ENCODE measurements around the gene LEFTY1. TPM values are rescaled to one million over a fixed set of nuclear protein-coding genes. Genes with fewer than 3 reads are reported as not detected.
"Not testable (repeated sequence)": the region's sequence is repeated elsewhere in the genome, so short reads cannot be mapped to it uniquely, and the experiment has no call there.

Gene LEFTY1
- total and polyA plus RNA-seq, 2 donors (not counting 3 experiments of a cell fraction or from before 2014, with no cell fraction given) = not detected

DNA sequence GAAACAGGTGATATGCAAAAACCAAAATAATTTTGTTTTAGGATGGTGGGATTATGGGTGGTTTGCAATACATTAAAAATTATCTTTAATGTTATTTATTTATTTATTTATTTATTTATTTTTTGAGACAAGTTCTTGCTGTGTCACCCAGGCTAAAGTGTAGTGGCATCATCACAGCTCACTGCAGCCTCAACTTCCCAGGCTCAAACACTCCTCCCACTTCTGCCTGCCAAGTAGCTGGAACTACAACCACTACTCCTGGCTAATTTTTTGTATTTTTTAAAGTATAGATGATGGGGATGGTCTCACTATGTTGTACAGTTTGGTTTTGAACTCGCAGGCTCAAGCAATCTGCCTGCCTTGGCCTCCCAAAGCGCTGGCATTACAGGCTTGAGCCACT is 41.6 kb upstream of the LEFTY1 start:
- Histone ChIP-seq H4K20me1 (replicated peaks; ENCODE audit: control insufficient read depth, extremely low read depth, insufficient read depth, low read length) (no peaks in the 10 kb centered on the region), H3K9me1 (replicated peaks; ENCODE audit: control insufficient read depth, extremely low read depth, insufficient read depth, low read length) (no peaks in the 10 kb centered on the region), H3K4me2 (ENCODE audit: insufficient read depth, low read length) (no peak overlapping the region), H3K36me3 (ENCODE audit: control insufficient read depth in 2 of 2, extremely low read depth in 1 of 2, insufficient read depth in 2 of 2, low read length in 2 of 2) (no peaks in the 10 kb centered on the region), H3K9me3 (replicated peaks; ENCODE audit: control insufficient read depth, insufficient read depth, low read length) (no peaks in the 10 kb centered on the region), H3K9ac (replicated peaks; ENCODE audit: extremely low read depth, insufficient read depth, low read length) (no peak overlapping the region), H3K4me3 (replicated peaks in 1 of 3; ENCODE audit: insufficient read depth in 1 of 3, low read depth in 1 of 3, low read length in 3 of 3) (no peak overlapping the region), H3K79me2 (ENCODE audit: control insufficient read depth, insufficient read depth, low read length) (no peaks in the 10 kb centered on the region), H3K27ac (ENCODE audit: insufficient read depth, low read depth, low read length) (no peak overlapping the region), H2AFZ (ENCODE audit: low read depth, low read length) (no peak overlapping the region), H3K4me1 (ENCODE audit: control insufficient read depth, extremely low read depth, insufficient read depth, low read length) (no peaks in the 10 kb centered on the region), H3K27me3 (ENCODE audit: control insufficient read depth in 2 of 2, insufficient read depth in 2 of 2, low read length in 2 of 2) (no peaks in the 10 kb centered on the region)
- DNase-seq (ENCODE audit: low read depth, low spot score) (no peak), FAIRE-seq (no peak)
- dilution Hi-C loops (cut with MboI; ENCODE audit: extremely low pct_ligation_motif_present, low sequenced_read_pairs) (no loop called here), intact Hi-C loops (cut with micrococcal nuclease) (no loop called here)
- ChIA-PET CTCF (interaction anchor here (0.6 to 2.4 kb wide), 5 partner anchors 9 to 361 kb away, joined by 3 to 11 read pairs (median 3); no protein-coding TSS in a partner anchor), POLR2A (no interaction called here)
- TF ChIP-seq FOS (IDR thresholded peaks at IDR 0.05; ENCODE audit: borderline replicate concordance, insufficient read depth, low read length) = no peak
- TF ChIP-seq, protein P1, sequence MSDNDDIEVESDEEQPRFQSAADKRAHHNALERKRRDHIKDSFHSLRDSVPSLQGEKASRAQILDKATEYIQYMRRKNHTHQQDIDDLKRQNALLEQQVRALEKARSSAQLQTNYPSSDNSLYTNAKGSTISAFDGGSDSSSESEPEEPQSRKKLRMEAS (IDR thresholded peaks at IDR 0.05; ENCODE audit: insufficient read depth, insufficient read length) = no peak
- TF ChIP-seq MYC (IDR thresholded peaks at IDR 0.05; ENCODE audit: low read depth, low read length) = no peak
- TF ChIP-seq, protein P2, sequence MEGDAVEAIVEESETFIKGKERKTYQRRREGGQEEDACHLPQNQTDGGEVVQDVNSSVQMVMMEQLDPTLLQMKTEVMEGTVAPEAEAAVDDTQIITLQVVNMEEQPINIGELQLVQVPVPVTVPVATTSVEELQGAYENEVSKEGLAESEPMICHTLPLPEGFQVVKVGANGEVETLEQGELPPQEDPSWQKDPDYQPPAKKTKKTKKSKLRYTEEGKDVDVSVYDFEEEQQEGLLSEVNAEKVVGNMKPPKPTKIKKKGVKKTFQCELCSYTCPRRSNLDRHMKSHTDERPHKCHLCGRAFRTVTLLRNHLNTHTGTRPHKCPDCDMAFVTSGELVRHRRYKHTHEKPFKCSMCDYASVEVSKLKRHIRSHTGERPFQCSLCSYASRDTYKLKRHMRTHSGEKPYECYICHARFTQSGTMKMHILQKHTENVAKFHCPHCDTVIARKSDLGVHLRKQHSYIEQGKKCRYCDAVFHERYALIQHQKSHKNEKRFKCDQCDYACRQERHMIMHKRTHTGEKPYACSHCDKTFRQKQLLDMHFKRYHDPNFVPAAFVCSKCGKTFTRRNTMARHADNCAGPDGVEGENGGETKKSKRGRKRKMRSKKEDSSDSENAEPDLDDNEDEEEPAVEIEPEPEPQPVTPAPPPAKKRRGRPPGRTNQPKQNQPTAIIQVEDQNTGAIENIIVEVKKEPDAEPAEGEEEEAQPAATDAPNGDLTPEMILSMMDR (IDR thresholded peaks at IDR 0.05; ENCODE audit: extremely low read depth in 1 of 2, insufficient read depth in 1 of 2, low read depth in 1 of 2, low read length in 2 of 2) = no peak
- no peak for TF ChIP-seq POLR2AphosphoS5 (IDR thresholded peaks at IDR 0.05; ENCODE audit: insufficient read depth, low read depth, low read length)
- no peak for TF ChIP-seq GATA2 (IDR thresholded peaks at IDR 0.05; ENCODE audit: insufficient read depth, insufficient read length, low read depth, low read length)
- TF ChIP-seq EZH2 (IDR thresholded peaks at IDR 0.05; ENCODE audit: borderline replicate concordance, low read depth, low read length, severe bottlenecking) = no peak
- TF ChIP-seq POLR2A (IDR thresholded peaks at IDR 0.05; ENCODE audit: low read depth, low read length) = no peak
- no peak for TF ChIP-seq JUN (IDR thresholded peaks at IDR 0.05; ENCODE audit: borderline replicate concordance, insufficient read depth, insufficient read length, low read depth)
- no TSS peak for BruUV-seq (replicated peaks)

DNA sequence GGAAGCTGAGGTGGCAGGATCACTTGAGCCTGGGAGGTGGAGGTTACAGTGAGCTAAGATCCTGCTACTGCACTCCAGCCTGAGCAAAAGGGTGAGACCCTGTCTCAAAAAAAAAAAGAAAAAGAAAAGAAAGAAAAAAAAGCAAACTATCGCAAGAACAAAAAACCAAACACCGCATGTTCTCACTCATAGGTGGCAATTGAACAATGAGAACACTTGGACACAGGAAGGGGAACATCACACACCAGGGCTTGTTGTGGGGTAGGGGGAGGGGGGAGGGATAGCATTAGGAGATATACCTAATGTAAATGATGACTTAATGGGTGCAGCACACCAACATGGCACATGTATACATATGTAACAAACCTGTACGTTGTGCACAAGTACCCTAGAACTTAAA is 40.5 kb upstream of the LEFTY1 start:
- H3K9ac ChIP-seq (replicated peaks; ENCODE audit: extremely low read depth, insufficient read depth, low read length); H3K9me1 ChIP-seq (replicated peaks; ENCODE audit: control insufficient read depth, extremely low read depth, insufficient read depth, low read length); H2AFZ ChIP-seq (ENCODE audit: low read depth, low read length); H4K20me1 ChIP-seq (replicated peaks; ENCODE audit: control insufficient read depth, extremely low read depth, insufficient read depth, low read length); H3K79me2 ChIP-seq (ENCODE audit: control insufficient read depth, insufficient read depth, low read length); H3K4me1 ChIP-seq (ENCODE audit: control insufficient read depth, extremely low read depth, insufficient read depth, low read length); dilution Hi-C loops (cut with MboI; ENCODE audit: extremely low pct_ligation_motif_present, low sequenced_read_pairs); H3K27me3 ChIP-seq (ENCODE audit: control insufficient read depth in 2 of 2, insufficient read depth in 2 of 2, low read length in 2 of 2); H3K4me2 ChIP-seq (ENCODE audit: insufficient read depth, low read length); POLR2A ChIA-PET; H3K36me3 ChIP-seq (ENCODE audit: control insufficient read depth in 2 of 2, extremely low read depth in 1 of 2, insufficient read depth in 2 of 2, low read length in 2 of 2); DNase-seq (ENCODE audit: low read depth, low spot score); intact Hi-C loops (cut with micrococcal nuclease); BruUV-seq (replicated peaks); H3K4me3 ChIP-seq (replicated peaks in 1 of 3; ENCODE audit: insufficient read depth in 1 of 3, low read depth in 1 of 3, low read length in 3 of 3); H3K27ac ChIP-seq (ENCODE audit: insufficient read depth, low read depth, low read length); FAIRE-seq; H3K9me3 ChIP-seq (replicated peaks; ENCODE audit: control insufficient read depth, insufficient read depth, low read length): not testable (repeated sequence)
- CTCF ChIA-PET = interaction anchor here (0.6 to 0.7 kb wide), 2 partner anchors 287 to 295 kb away, joined by 3 to 4 read pairs; no protein-coding TSS in a partner anchor
